H1 (cell line): ENCODE data around the gene GPC6.

ENCODE experiments used
- ATF2 ChIP-seq: IDR thresholded peaks from 2 replicates; pipeline ENCODE4 v1.6.1; 2012; ENCODE audit warnings: low read length, inconsistent platforms
- ATF3 ChIP-seq: IDR thresholded peaks from 2 replicates; pipeline ENCODE4 v1.6.1; 2011; ENCODE audit warnings: low read depth, mild to moderate bottlenecking, low read length; ENCODE audit not compliant: insufficient read depth
- CREB1 ChIP-seq: IDR thresholded peaks from 2 replicates; pipeline ENCODE4 v1.6.1; 2012; ENCODE audit warnings: inconsistent platforms
- CTCF ChIP-seq, 3 experiments: IDR thresholded peaks; 1 replicate in 2 of 3; 2 replicates in 1 of 3; pipeline versions ENCODE4 v1.5.1 to v1.6.1; 2011; ENCODE audit warnings: low read length in 3 of 3, mild to moderate bottlenecking in 3 of 3, inconsistent platforms in 2 of 3, low read depth in 1 of 3, moderate library complexity in 1 of 3; ENCODE audit not compliant: insufficient read depth in 1 of 3; ENCODE audit errors: control extremely low read depth in 1 of 3
- E2F6 ChIP-seq: IDR thresholded peaks from 2 replicates; pipeline ENCODE4 v1.6.1; 2012; ENCODE audit warnings: inconsistent platforms
- NRF1 ChIP-seq: IDR thresholded peaks from 2 replicates; pipeline ENCODE4 v1.6.1; 2011; ENCODE audit warnings: mild to moderate bottlenecking, low read depth, low read length, improper control_type of control experiment
- RBBP5 ChIP-seq: IDR thresholded peaks from 2 replicates; pipeline ENCODE4 v1.7.1; 2012; ENCODE audit warnings: low read depth, mild to moderate bottlenecking, inconsistent platforms, low read length, moderate library complexity, borderline replicate concordance

- TF ChIP-seq ATF2 (no peak), CREB1 (no peak), CTCF (IDR thresholded peaks at IDR 0.05; ENCODE audit: control extremely low read depth in 1 of 3, insufficient read depth in 1 of 3, low read depth in 1 of 3, low read length in 3 of 3) (no peak), NRF1 (no peak), RBBP5 (no peak), ATF3 (no peak), E2F6 (no peak)
These were observed 447.3 kb downstream of the GPC6 start for GRCh38 chr13:93673885-93674284.
